DOHH2 (cell line): Measurements from ENCODE around the gene HYAL2.

ENCODE experiments used
- H3F3A ChIP-seq: fragments of 200-600 bp; sonication (generic), shearing (Covaris generic); 2 replicates; pipeline ENCODE4 v1.6.0; 2016; ENCODE audit warnings: antibody characterized with exemption, mild to moderate bottlenecking; ENCODE audit not compliant: control insufficient read depth, insufficient read depth
- H3K27ac ChIP-seq: fragments of 200-600 bp; sonication (generic); 2 replicates; pipeline ENCODE4 v1.5.1; 2014; ENCODE audit warnings: low read depth, mild to moderate bottlenecking, low read length, moderate library complexity
- H3K27me3 ChIP-seq: fragments of 200-600 bp; sonication (generic); 2 replicates; pipeline ENCODE4 v1.6.1; 2014; ENCODE audit warnings: mild to moderate bottlenecking, low read length, mixed read lengths; ENCODE audit not compliant: control insufficient read depth
- H3K36me3 ChIP-seq: fragments of 200-600 bp; sonication (generic); 2 replicates; pipeline ENCODE4 v1.6.1; 2014; ENCODE audit warnings: mild to moderate bottlenecking, low read length, moderate library complexity, mixed read lengths; ENCODE audit not compliant: control insufficient read depth
- H3K4me1 ChIP-seq: fragments of 200-600 bp; sonication (generic); 2 replicates; pipeline ENCODE4 v1.6.1; 2014; ENCODE audit warnings: mild to moderate bottlenecking, low read length, mixed read lengths; ENCODE audit not compliant: control insufficient read depth
- H3K4me2 ChIP-seq: fragments of 200-600 bp; sonication (generic); 2 replicates; pipeline ENCODE4 v1.6.0; 2014; ENCODE audit warnings: mild to moderate bottlenecking, low read length, moderate library complexity
- H3K4me3 ChIP-seq: fragments of 200-600 bp; sonication (generic); 2 replicates; pipeline ENCODE4 v1.5.1; 2014; ENCODE audit warnings: mild to moderate bottlenecking, low read length, mixed read lengths
- H3K79me2 ChIP-seq: fragments of 200-600 bp; sonication (generic); 2 replicates; pipeline ENCODE4 v1.6.1; 2014; ENCODE audit warnings: mild to moderate bottlenecking, low read length, mixed read lengths; ENCODE audit not compliant: control insufficient read depth
- H3K9me2 ChIP-seq: fragments of 200-600 bp; sonication (generic); replicated peaks from 2 replicates; pipeline ENCODE4 v1.6.1; 2014; ENCODE audit warnings: mild to moderate bottlenecking, low read length, mixed read lengths; ENCODE audit not compliant: control insufficient read depth
- H3K9me3 ChIP-seq: fragments of 200-600 bp; sonication (generic); 2 replicates; pipeline ENCODE4 v1.6.1; 2014; ENCODE audit warnings: antibody characterized with exemption, low read length, mixed read lengths; ENCODE audit not compliant: control insufficient read depth, insufficient read depth
- H4K20me1 ChIP-seq: fragments of 200-600 bp; sonication (generic); 2 replicates; pipeline ENCODE4 v1.6.0; 2014; ENCODE audit warnings: low read depth, mild to moderate bottlenecking, antibody characterized with exemption, low read length, moderate library complexity; ENCODE audit not compliant: control insufficient read depth, insufficient read depth
- EZH2phosphoT487 ChIP-seq: fragments of 200-600 bp; sonication (generic); IDR thresholded peaks from 2 replicates; pipeline ENCODE4 v1.6.1; 2017; ENCODE audit warnings: borderline replicate concordance, mild to moderate bottlenecking, antibody characterized with exemption, low read length, moderate library complexity, mixed read lengths
- TF ChIP-seq, protein P1 (sequence below): fragments of 200-600 bp; sonication (generic); IDR thresholded peaks from one replicate; pipeline ENCODE4 v1.5.1; 2014; ENCODE audit warnings: antibody characterized with exemption, mild to moderate bottlenecking, low read depth, low read length; ENCODE audit not compliant: poor library complexity, severe bottlenecking

The HYAL2 gene

GRCh38 chr3:50302095-50303012 lies 20.2 kb downstream of the HYAL2 start:
- Histone ChIP-seq H4K20me1 (no peaks in the 10 kb centered on the region), H3K79me2 (0 out of 2 replicates have a peak, but pooled peaks cover 3% of the 10 kb centered on the region), H3F3A (peaks cover 7% of the 10 kb centered on the region), H3K4me1 (peaks cover 25% of the 10 kb centered on the region), H3K36me3 (no peaks in the 10 kb centered on the region), H3K27me3 (no peaks in the 10 kb centered on the region), H3K4me3 (no peak overlapping the region), H3K27ac (no peak overlapping the region), H3K9me3 (no peaks in the 10 kb centered on the region), H3K4me2 (no peak overlapping the region), H3K9me2 (no peaks in the 10 kb centered on the region)
- TF ChIP-seq EZH2phosphoT487, result no peak
- TF ChIP-seq, protein P1, sequence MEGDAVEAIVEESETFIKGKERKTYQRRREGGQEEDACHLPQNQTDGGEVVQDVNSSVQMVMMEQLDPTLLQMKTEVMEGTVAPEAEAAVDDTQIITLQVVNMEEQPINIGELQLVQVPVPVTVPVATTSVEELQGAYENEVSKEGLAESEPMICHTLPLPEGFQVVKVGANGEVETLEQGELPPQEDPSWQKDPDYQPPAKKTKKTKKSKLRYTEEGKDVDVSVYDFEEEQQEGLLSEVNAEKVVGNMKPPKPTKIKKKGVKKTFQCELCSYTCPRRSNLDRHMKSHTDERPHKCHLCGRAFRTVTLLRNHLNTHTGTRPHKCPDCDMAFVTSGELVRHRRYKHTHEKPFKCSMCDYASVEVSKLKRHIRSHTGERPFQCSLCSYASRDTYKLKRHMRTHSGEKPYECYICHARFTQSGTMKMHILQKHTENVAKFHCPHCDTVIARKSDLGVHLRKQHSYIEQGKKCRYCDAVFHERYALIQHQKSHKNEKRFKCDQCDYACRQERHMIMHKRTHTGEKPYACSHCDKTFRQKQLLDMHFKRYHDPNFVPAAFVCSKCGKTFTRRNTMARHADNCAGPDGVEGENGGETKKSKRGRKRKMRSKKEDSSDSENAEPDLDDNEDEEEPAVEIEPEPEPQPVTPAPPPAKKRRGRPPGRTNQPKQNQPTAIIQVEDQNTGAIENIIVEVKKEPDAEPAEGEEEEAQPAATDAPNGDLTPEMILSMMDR, result no peak

- H3K4me3 ChIP-seq, result peak overlapping the region; percentile 98
- H3K27me3 ChIP-seq, result no peaks in the 10 kb centered on the region
- H4K20me1 ChIP-seq, result no peaks in the 10 kb centered on the region
- peaks cover 7% of the 10 kb centered on the region for H3F3A ChIP-seq
- 0 out of 2 replicates have a peak, but pooled peaks cover 3% of the 10 kb centered on the region for H3K79me2 ChIP-seq
- H3K9me3 ChIP-seq, result no peaks in the 10 kb centered on the region
- no peaks in the 10 kb centered on the region for H3K36me3 ChIP-seq
- no peaks in the 10 kb centered on the region for H3K9me2 ChIP-seq
- H3K27ac ChIP-seq, result no peak overlapping the region
- peak overlapping the region; percentile 98 for H3K4me2 ChIP-seq
- no peak for TF ChIP-seq EZH2phosphoT487
- TF ChIP-seq, protein P1, result no peak
- peaks cover 25% of the 10 kb centered on the region for H3K4me1 ChIP-seq
These were observed 21.8 kb downstream of the HYAL2 start for GRCh38 chr3:50300681-50301254.

DNA sequence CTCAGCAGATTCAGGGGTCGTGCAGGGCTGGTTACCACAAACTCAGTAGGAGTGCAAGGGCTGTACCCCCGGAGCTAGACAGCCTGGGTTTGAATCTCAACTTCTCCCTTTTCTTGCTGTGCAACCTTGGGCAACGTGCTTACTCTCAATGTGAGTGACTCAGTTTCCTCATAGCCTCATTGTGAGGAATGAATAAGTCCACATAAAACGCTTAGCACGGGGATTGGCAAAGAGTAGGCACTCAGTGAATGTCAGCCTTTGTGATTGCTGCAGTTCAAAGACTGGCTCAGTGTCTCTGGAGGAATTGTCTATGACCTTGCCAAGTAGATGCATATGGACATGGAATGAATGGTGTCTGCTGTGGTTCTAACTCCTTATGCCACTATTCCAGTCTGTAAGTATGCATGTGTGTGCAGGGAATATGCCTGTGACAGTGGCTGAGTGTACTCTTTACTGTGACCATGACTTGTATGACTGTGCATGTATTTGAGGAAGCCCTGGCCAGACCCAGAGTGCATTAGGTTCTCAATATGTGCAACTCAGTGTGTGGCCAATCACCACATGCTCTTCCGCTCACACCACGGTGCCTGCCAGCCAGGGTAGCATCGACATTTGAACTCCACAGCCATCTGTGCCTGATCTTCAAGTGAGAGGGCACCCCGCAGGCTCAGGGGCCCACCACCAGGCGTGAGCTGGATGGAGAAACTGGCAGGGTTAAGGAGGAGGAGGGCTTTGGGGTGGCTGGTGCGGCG lies 22.4 kb downstream of the HYAL2 start:
- Histone ChIP-seq H3K9me3 (no peaks in the 10 kb centered on the region), H3K27me3 (no peaks in the 10 kb centered on the region), H3F3A (peaks cover 7% of the 10 kb centered on the region), H3K4me3 (peak overlapping the region; percentile 98), H3K27ac (peak overlapping the region; percentile 20), H3K9me2 (no peaks in the 10 kb centered on the region), H4K20me1 (no peaks in the 10 kb centered on the region), H3K4me1 (peaks cover 24% of the 10 kb centered on the region), H3K79me2 (0 out of 2 replicates have a peak, but pooled peaks cover 3% of the 10 kb centered on the region), H3K36me3 (no peaks in the 10 kb centered on the region), H3K4me2 (peak overlapping the region; percentile 98)
- TF ChIP-seq EZH2phosphoT487, result no peak

DNA sequence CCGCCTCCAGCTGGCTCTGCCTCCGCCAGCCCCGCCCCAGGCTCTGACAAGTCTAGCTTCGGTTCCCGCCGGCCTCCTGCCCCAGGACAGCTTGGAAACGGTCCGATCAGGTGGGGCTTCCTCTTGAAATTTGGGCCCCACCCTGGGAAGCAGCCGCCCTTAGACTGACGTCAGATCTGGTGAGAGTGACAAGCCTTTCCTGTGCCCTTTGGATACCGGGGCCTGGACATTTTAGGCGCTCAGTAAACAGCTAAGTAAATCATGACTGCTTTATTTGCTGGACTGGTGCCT lies 23.0 kb downstream of the HYAL2 start:
- peaks cover 19% of the 10 kb centered on the region for H3K4me1 ChIP-seq
- H4K20me1 ChIP-seq, result no peaks in the 10 kb centered on the region
- peak overlapping the region; percentile 98 for H3K4me2 ChIP-seq
- TF ChIP-seq EZH2phosphoT487, result no peak
- TF ChIP-seq, protein P1, result no peak
- peak overlapping the region; percentile 98 for H3K4me3 ChIP-seq
- H3K79me2 ChIP-seq, result 0 out of 2 replicates have a peak, but pooled peaks cover 3% of the 10 kb centered on the region
- H3K9me2 ChIP-seq, result no peaks in the 10 kb centered on the region
- H3K27me3 ChIP-seq, result no peaks in the 10 kb centered on the region
- no peaks in the 10 kb centered on the region for H3K36me3 ChIP-seq
- H3F3A ChIP-seq, result peaks cover 4% of the 10 kb centered on the region; the same call in 1 of the 2 replicates
- no peaks in the 10 kb centered on the region for H3K9me3 ChIP-seq
- peak overlapping the region; percentile 20 for H3K27ac ChIP-seq
